Measurements from ENCODE around the gene HOTAIR.

The HOTAIR gene

GRCh38 chr12:53975064-53975471 is 314 bp upstream of the HOTAIR start:
- DNase-seq (ENCODE audit: low read depth): no peak

GRCh38 chr12:53973236-53974042 is 1.3 kb downstream of the HOTAIR start:
- DNase-seq (ENCODE audit: low read depth): no peak

GRCh38 chr12:53972722-53973235 is 2.0 kb downstream of the HOTAIR start, which contains the start of gene HOXC11:
HOXC11 (plus strand) TSS chr12:53973126; CDS start chr12:53973242, 116 bp downstream.
- no peak for DNase-seq (ENCODE audit: low read depth)

- no peak for DNase-seq (ENCODE audit: low read depth)
Observed at GRCh38 chr12:53972152-53972702, 2.5 kb downstream of the HOTAIR start.

GRCh38 chr12:53971686-53972085 is 3.1 kb downstream of the HOTAIR start:
- no peak for DNase-seq (ENCODE audit: low read depth)

- DNase-seq (ENCODE audit: low read depth): no peak
Observed at GRCh38 chr12:53971129-53971528, 3.6 kb downstream of the HOTAIR start.

- no peak for DNase-seq (ENCODE audit: low read depth)
Observed at GRCh38 chr12:53970451-53970850, 4.3 kb downstream of the HOTAIR start.

- no peak for DNase-seq (ENCODE audit: low read depth)
Observed at GRCh38 chr12:53969588-53970259, 5.0 kb downstream of the HOTAIR start.

GRCh38 chr12:53968214-53969127 is 6.3 kb downstream of the HOTAIR start:
- DNase-seq (ENCODE audit: low read depth): no peak

GRCh38 chr12:53967421-53967925 is 7.3 kb downstream of the HOTAIR start:
- DNase-seq (ENCODE audit: low read depth): no peak

- no peak for DNase-seq (ENCODE audit: low read depth)
Observed at GRCh38 chr12:53966385-53967133, 8.2 kb downstream of the HOTAIR start.

GRCh38 chr12:53966085-53966384 is 8.7 kb downstream of the HOTAIR start:
- no peak for DNase-seq (ENCODE audit: low read depth)

GRCh38 chr12:53965281-53966084 is 9.3 kb downstream of the HOTAIR start:
- DNase-seq (ENCODE audit: low read depth): no peak

GRCh38 chr12:53964315-53964713 is 10.4 kb downstream of the HOTAIR start:
- DNase-seq (ENCODE audit: low read depth): no peak

- no peak for DNase-seq (ENCODE audit: low read depth)
Observed at GRCh38 chr12:53963434-53964314, 11.1 kb downstream of the HOTAIR start.

- DNase-seq (ENCODE audit: low read depth): no peak
Observed at GRCh38 chr12:53963005-53963404, 11.7 kb downstream of the HOTAIR start.

GRCh38 chr12:53961025-53961761 is 13.6 kb downstream of the HOTAIR start:
- DNase-seq (ENCODE audit: low read depth): no peak
